NCI-H1436 (cell line): ENCODE data around the gene ABI1.
A peak's percentile ranks its signal among the peaks of the same experiment; 100 is the strongest.

Experiments
- DNase-seq: peaks from one replicate; lab custom pipeline; 2025; lab: John Stamatoyannopoulos, UW

Gene ABI1

DNA sequence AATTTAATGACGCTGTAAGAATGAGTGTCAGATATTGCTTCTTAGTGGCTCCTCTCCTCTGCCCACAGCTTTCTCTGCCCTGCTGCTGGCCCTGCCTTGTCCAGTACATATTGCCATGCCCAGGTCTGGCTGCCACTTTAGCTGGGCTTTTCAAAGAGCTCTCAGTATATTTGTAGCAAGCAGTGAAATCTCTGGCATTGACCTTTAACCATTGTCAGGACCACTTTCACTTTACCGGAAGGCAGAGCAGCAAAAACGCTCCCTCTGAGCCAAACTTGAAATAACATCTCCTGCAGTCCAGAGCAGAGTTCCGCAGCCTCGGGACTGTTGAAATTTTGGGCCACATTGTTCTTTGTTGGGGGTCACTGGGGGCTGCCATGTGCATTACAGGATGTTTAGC lies 149.4 kb downstream of the ABI1 start:
- no peak for DNase-seq

GRCh38 chr10:26706936-26707335 lies 153.8 kb downstream of the ABI1 start:
- DNase-seq: no peak

DNA sequence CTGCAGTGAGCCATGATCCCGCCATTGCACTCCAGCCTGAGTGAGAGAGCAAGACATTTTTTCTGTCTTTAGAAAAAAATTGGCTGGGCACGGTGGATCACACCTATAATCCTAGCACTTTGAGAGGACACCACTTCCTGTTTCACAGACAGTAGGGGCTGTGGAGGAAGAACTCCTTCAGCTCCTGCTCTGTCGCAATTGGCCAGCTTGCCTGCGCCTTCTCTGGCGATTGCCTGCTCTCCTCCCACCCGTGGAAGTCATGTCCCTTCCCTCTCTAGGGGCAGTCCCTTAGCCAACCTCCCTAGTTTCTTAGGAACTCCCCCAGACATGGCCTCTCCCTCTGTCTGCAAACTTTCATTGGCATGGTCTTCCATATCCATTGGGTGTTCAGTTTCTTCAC lies 154.6 kb downstream of the ABI1 start:
- DNase-seq: no peak

GRCh38 chr10:26703974-26704373 lies 156.8 kb downstream of the ABI1 start:
- DNase-seq: no peak

- DNase-seq: no peak
Measured at GRCh38 chr10:26703096-26703495, 157.7 kb downstream of the ABI1 start.

- no peak for DNase-seq
Measured at GRCh38 chr10:26700884-26701630, 159.7 kb downstream of the ABI1 start.

DNA sequence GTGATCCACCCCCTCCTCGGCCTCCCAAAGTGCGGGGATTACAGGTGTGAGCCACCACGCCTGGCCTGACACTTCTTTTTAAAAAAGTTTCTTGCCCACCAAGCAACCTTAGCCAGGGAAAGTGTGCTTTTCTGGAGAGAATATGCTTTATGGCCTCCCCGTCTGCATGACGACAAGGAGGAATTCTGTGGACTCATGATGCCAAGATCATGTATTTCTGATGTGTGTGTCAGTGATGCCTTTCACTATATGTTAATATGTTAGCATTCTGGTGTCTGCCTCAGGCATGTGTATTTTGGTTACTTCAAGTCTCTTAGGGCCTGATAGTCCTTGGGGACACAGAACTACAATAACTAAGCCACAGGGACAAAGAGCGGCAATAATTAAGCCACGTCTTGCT lies 161.1 kb downstream of the ABI1 start:
- DNase-seq: no peak

DNA sequence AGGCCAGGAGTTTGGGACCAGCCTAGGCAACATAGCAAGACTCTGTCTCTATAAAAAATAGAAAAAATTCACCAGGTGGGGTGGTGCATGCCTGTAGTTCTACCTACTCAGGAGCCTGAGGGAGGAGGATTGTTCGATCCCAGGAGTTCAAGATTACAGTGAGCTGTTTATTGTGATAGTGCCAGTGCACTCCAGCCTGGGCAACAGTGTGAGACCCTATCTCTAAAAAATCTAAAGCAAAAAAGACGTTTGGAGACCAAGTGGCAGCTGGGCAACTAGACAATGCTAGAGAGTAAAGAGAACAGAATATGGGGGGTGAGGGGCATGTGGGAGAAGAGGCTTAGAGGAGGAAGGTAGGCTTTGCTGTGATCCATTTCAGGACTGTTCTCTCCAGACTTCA lies 161.8 kb downstream of the ABI1 start:
- DNase-seq: no peak

DNA sequence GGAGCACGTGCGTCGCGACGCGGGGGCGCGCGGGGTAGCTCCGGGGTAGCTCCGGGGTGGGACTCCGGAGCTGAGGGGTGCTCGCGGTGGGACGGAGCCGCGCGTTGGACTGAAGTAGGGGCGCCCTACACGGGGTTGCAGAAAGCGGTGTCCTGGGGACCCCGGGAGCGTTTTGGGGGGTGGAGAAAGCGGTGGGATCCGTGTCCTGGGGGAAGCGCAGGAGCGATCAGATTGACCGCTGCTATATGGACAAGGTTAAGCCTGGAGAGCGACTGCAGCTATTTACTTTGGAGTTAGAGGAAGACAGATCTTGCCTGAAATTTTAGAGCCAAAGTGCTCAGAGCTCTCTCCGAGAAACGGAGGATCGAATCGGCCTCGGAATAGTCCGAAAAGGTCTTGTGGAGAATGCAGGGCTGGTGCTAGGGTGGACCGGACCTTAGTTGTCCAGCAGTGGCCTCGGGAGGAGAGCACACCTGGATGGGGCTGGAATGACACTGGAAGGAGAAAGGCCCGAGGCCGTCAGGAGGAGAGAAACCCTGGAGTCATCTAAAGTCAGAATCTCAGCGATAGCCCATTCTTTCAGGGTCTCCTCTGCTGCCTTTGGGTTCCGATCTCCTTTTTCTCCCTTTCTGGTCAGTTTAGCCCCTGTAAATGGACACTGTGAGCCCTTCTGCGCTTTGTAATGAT lies 162.7 kb downstream of the ABI1 start:
- DNase-seq: no peak

- peak; percentile 55 for DNase-seq
Measured at GRCh38 chr10:26697163-26697921, 163.4 kb downstream of the ABI1 start, which contains the start of gene PDSS1. Gene PDSS1, plus strand, starts transcription at chr10:26697701. Its CDS starts 11 bp downstream, at chr10:26697712.

DNA sequence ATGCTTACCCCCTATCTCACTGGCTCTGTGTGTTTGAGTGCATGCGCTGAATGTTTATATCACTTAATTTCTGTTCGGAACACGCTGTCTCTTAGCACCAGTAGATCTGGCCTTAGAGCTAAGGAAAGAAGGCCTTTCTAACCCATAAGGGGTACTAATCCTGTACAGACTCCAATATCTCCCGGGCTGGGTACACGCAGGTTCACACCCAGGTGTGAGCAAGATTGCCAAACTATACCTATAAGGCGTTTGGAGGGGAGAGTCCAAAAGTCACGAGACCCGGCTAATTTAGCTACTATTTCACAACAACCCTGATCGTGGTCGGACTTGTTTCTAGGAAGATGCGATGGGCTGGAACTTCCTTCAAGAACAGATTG lies 164.0 kb downstream of the ABI1 start:
- no peak for DNase-seq
